Measurements from ENCODE around the gene BLACAT1. TPM values are rescaled to one million over a fixed set of nuclear protein-coding genes. Genes with fewer than 3 reads are reported as not detected.

The BLACAT1 gene
- total RNA-seq, 4 donors from 2014 or later, result 0.29 to 2.3 (median 0.99) TPM

DNA sequence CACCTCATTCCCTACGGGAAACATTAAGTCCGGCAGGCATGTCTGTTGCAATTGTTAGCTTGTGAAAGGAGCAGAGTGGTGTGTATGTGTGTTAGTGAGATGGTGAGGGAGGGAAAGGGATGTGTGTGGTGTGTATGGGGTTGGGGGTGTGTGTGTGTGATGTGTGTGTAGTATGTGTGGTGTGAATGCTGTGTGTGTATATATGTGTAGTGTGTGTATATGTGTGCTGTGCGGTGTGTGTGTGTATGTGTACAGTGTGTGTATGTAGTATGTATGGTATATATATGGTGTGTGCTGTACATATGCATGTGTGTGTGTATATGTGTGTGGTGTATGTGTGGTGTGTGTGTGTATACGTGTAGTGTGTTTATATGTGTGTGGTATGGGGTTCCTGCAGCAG, 20.8 kb upstream of the BLACAT1 start:
- TF ChIP-seq CTCF (IDR thresholded peaks at IDR 0.05) (no peak), POLR2A (IDR thresholded peaks at IDR 0.05) (no peak)
- DNase-seq, result no peak
- Histone ChIP-seq H3K27ac (no peak overlapping the region), H3K27me3 (peaks cover 0 to 98% (median 2%) of the 10 kb centered on the region in 4 donors), H3K4me3 (no peak overlapping the region), H3K9me3 (peaks cover 0 to 21% (median 9%) of the 10 kb centered on the region in 3 donors), H3K4me1 (peaks cover 2 to 30% (median 13%) of the 10 kb centered on the region in 3 donors), H3K36me3 (no peaks in the 10 kb centered on the region)
- 90% methylated on average over 4 of the region's 4 CpGs for WGBS, 2 donors
- intact Hi-C loops (cut with DNase I), result no loop called here

DNA sequence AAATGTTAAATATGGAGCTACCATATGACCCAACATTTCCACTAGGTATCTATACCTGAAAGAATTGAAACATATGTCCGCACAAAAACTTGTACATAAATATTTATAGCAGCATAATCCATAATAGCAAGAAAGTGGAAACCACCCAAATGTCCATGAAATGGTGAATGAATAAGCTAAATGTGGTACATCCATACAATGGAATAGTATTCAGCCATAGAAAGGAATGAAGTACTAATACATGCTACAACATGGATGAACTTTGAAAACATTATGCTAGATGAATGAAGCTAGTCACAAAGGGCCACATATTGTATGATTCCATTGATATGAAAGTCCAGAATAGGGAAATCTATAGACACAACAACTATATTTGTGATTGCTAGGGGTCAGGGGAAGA, 20.0 kb upstream of the BLACAT1 start:
- H3K4me1 ChIP-seq, result peaks cover 0 to 22% (median 5%) of the 10 kb centered on the region in 3 donors
- H3K27ac ChIP-seq, result no peak overlapping the region
- intact Hi-C loops (cut with DNase I), result no loop called here
- WGBS, 2 donors, result 91 to 100% methylated on average over 1 of the region's 1 CpG
- peaks cover 0 to 21% (median 9%) of the 10 kb centered on the region in 3 donors for H3K9me3 ChIP-seq
- DNase-seq, result no peak
- no peaks in the 10 kb centered on the region for H3K36me3 ChIP-seq
- TF ChIP-seq POLR2A (IDR thresholded peaks at IDR 0.05), result no peak
- TF ChIP-seq CTCF (IDR thresholded peaks at IDR 0.05), result no peak
- H3K4me3 ChIP-seq, result no peak overlapping the region
- peaks cover 0 to 97% (median 2%) of the 10 kb centered on the region in 4 donors for H3K27me3 ChIP-seq

- TF ChIP-seq POLR2A (IDR thresholded peaks at IDR 0.05) (no peak), CTCF (IDR thresholded peaks at IDR 0.05) (no peak)
- no peak overlapping the region for H3K4me3 ChIP-seq
- intact Hi-C loops (cut with DNase I), result no loop called here
- WGBS, 2 donors, result 95 to 100% methylated on average over 3 of the region's 3 CpGs
- H3K9me3 ChIP-seq, result peaks cover 0 to 21% (median 9%) of the 10 kb centered on the region in 3 donors
- no peak overlapping the region for H3K27ac ChIP-seq
- no peaks in the 10 kb centered on the region for H3K36me3 ChIP-seq
- DNase-seq, result no peak
- H3K27me3 ChIP-seq, result peaks cover 0 to 97% (median 0%) of the 10 kb centered on the region in 4 donors
- peaks cover 0 to 15% (median 5%) of the 10 kb centered on the region in 3 donors for H3K4me1 ChIP-seq
Measured at GRCh38 chr1:205474571-205474970, 18.7 kb upstream of the BLACAT1 start.

GRCh38 chr1:205473966-205474365, 18.1 kb upstream of the BLACAT1 start:
- WGBS, 2 donors, result 84 to 93% methylated on average over 2 to 3 of the region's 7 CpGs
- no peak for TF ChIP-seq CTCF (IDR thresholded peaks at IDR 0.05)
- no peak for TF ChIP-seq POLR2A (IDR thresholded peaks at IDR 0.05)
- peaks cover 0 to 15% (median 5%) of the 10 kb centered on the region in 3 donors for H3K4me1 ChIP-seq
- peaks cover 0 to 96% (median 0%) of the 10 kb centered on the region in 4 donors for H3K27me3 ChIP-seq
- intact Hi-C loops (cut with DNase I), result no loop called here
- H3K9me3 ChIP-seq, result peaks cover 0 to 21% (median 9%) of the 10 kb centered on the region in 3 donors
- no peak overlapping the region for H3K27ac ChIP-seq
- no peak overlapping the region for H3K4me3 ChIP-seq
- no peaks in the 10 kb centered on the region for H3K36me3 ChIP-seq
- DNase-seq, result no peak

DNA sequence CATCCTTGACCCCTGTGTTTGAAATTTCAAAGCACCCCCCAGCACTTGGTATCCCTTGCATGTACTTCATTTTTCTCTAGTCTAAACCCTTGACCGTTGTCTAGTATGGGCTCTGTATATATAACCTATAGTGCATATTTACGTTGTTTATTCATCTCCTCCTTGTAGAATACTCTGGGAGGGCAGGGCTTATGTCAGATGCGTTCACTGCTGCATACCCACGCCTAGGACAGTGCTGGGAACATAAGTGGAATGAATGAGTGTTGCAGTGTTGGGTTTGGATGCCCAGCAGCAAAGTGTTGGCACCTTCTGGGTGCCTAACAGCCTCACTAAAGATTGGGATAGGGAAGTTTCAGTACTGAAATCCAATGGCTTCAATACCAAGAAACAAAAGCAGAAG, 17.6 kb upstream of the BLACAT1 start:
- H3K36me3 ChIP-seq, result no peaks in the 10 kb centered on the region
- TF ChIP-seq CTCF (IDR thresholded peaks at IDR 0.05) (no peak), POLR2A (IDR thresholded peaks at IDR 0.05) (no peak)
- peaks cover 0 to 21% (median 9%) of the 10 kb centered on the region in 3 donors for H3K9me3 ChIP-seq
- H3K4me1 ChIP-seq, result peaks cover 0 to 14% (median 4%) of the 10 kb centered on the region in 3 donors
- 40 to 43% methylated on average over 3 to 4 of the region's 4 CpGs for WGBS, 2 donors
- intact Hi-C loops (cut with DNase I), result no loop called here
- H3K27ac ChIP-seq, result no peak overlapping the region
- DNase-seq, result no peak
- peaks cover 0 to 96% (median 0%) of the 10 kb centered on the region in 4 donors for H3K27me3 ChIP-seq
- no peak overlapping the region for H3K4me3 ChIP-seq
